CD4-positive, alpha-beta T cell treated with Interleukin-6 for 4 hours (primary cell): Measurements from ENCODE around the gene DGUOK.
A peak's percentile ranks its signal among the peaks of the same experiment; 100 is the strongest.

Experiments used
- DNase-seq: peaks from one replicate; pipeline ENCODE4 v3.0.0-alpha.2; 2020; ENCODE audit warnings: mixed read lengths

DGUOK gene

DNA sequence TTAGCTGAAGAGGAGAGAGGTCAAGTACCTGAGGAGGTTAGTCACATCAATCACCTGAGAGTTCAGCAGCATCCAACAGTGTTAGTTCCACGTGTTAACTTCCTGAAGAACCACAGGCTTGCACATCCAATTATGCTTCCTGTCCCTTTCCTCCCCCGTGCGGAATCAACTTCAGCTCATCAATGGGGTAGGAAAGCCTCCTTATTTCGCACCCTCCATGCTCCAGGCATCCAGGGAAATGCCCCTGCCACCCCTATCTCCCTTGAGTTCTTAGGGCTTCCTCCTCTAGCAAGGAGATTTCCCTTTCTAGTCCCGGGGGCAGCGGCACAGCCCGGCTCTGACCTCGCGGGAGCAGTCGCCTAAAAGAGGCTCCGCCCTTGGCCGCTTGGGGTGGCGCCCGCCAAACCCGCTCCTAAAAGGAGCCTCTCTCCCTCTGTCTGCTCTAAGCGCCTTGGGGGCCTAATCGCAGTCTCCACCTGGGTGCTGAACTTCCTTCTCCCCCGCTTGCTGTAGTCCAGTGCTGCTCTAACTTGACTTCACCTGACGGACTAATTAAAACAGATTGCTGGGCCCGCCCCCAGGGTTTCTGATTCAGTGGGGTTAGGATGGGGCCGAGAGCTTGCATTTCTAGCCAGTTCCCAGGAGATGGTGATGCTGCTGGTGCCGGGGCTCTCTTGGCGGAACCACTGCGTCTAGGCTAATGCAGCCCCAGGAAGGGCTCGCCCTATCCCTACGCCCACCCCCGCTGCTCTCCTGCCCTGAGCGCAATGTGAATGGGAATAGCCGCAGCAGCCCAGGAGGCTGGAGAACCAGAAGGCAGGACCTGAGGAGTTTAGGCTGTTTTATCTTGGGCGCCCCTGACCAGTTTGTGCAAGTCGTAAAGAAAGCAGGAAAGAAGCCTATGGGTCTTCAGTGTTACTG is 54.7 kb downstream of the DGUOK start:
- peak; percentile 40 for DNase-seq

DNA sequence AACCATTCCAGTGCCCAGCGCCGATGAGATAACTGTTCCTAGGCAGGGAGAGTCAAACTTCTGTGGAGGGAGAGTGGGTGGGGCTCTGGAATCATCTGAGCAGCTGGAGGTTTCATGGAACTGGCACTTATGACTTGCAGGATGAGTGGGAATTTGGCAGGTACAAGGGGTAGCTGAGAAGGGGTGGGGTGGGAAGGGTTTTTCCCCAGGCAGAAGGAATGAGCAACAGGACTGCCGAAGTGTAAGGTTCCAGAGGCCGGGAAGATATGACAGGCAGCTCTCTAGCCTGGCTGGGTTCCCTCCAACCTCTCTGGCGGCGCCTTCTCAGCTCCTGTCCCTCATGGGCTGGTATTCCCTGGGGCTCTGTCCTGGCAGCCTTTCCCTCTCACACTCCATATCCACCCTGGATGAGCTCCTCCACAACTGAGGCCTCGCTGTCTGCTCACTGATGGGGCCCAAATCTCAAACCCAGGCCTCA is 55.5 kb downstream of the DGUOK start:
- no peak for DNase-seq

DNA sequence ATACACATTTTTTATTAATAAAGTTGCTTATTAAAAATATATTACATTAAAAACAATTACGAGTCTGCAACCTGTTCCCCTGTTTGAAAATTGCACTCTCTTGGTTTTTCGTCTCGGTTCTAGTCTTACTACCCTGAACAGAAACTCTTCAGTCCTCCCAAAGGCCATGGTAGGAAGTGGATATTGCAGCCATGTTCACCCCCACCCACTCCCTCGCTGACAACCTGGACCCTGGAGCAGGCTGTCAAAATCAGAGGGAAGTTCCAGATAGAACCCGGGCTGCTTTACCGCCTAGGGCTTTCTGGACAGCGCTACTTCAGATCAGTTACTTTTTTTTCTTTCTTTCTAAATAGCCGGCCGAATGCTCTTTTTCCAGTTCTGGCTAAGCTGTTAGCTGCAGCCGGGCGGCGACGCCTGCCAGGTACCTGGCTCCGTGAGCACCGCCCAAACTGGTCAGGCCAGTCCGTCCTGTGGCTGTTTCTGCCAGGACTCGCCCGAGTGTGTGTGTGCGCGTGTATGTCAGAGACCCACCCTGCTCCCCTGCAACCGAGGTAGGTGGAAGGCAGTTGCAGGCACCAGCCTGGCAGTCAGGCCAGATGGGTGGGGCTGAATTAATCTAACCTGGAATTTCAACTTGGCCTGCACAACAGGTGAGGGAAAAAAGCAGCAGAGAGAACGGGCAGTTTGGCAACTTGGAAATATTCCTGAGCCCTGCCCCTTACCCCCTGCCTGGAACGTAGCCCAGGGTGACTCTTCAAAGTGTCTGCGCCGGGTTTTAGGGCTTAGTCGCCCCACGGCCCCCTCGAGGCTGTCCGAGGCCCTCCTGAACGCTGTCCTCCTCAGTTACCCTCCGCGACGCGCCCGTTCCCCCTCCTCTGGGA is 56.9 kb downstream of the DGUOK start:
- DNase-seq = no peak

DNA sequence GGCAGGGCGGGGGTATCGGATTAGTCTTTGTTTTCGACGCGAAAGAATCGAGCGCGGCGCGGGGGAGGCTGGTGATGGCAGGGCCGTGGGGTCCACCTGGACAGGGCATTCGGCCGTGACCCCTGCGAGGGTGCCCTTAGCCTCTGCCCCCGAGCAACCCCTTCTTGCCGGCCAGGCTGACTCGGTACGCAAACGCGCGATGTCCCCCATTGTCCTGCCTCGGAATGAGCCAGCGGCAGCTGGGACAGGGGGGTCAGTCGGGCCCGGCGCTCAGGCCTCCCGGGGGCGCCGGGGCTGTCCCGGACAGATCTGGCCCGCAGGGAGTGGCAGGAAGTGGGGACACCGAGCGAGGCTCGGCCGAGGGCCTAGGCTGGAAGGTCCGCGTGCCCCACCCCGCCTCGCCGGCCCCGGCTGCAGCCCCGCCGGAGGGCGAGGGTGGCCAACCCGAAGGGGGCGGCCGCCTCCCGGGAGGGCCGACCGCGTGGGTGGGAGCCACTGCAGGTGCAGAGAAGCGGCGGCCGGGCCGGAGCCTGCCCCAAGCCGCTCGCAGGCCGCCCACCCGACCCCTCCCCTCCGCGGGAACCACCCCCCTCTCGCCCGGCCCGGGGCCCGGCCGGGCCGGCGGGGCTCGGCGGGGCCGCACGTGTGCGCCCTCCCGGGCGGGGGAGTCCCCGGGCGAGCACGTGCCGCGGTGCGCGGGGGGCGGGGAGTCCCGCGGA is 57.7 kb downstream of the DGUOK start, which contains the start of gene TET3:
Gene TET3 (plus strand): TSS at position 708 of the 719 bp plus-strand sequence. CDS start 1,494 bp downstream, outside the sequence.
- DNase-seq = peak; percentile 45

DNA sequence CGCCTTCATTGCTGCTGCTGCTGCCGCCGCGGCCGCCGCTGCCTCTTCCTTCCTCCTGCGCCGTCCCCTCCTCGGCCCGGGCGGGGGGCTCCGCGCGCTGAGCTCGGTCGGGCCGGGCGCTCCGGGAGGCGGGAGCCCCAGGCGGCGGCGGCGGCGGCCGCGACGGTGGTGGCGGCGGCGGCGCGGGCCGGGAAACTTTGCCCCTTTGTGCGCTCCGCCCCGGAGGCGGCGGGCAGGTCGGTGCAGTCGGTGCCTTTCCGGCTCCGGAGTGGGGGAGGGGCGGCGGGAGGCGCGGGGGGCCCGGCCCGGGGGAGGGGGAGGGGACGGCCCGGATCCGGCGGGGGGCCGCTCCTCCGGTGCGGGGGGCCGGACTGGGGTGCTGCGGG is 58.2 kb downstream of the DGUOK start:
- peak; percentile 79 for DNase-seq

DNA sequence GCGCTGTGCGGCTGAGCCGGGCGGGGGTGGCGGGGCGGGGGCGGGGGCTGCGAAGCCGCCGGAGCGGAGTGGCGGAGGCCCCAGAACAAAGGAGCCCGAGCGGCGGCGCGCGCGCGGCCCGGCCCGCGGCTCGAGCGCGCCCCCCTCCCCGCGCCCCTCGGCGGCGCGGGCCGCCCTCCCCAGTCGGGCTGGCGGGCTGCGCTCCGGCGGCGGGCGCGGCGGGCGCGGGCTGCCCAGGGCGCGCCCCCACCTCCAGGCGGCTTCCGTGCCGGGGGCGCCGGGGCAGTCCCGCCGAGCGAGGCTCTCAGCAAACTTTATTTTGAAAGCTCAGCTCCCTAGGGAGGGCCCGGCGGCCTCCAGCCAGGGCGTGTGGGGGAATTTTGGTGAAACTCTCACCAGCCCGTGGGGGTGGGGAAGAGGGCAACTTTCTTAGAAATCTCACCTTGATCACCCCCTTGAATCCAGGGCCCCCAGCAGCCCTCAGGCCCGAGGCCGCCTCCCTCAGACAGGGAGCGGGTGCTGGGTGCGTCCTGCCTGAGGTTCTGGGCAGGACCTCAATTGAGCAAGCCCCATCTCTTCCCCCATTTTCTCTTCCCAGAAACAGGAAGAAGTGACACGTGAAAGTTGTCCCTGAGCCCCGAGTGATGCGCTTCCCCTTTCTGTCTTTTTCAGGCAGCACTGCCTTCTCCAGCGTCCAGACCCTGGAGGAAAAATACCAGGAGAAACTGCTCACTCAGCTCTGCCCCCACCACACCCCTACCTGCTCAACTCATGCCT is 58.8 kb downstream of the DGUOK start:
- no peak for DNase-seq

DNA sequence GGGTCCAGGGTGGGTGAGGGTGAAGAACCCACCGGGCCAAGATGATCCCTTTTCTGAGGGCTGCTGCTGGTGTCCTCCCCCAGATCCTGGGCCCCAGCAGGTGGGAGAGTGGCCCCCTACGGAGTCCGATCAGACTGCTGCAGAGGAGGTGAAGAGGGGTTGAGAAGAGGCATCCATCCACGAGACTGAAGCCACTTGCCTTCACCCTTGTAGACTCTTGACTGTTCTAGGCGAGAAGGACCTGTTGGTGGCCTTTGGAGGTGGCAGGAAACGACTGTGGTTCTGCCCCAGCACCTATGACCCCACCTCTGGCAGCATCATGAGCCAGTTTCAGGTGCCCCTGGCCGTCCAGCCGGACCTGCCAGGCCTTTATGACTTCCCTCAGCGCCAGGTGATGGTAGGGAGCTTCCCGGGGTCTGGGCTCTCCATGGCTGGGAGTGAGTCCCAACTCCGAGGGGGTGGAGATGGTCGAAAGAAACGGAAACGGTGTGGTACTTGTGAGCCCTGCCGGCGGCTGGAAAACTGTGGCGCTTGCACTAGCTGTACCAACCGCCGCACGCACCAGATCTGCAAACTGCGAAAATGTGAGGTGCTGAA is 59.5 kb downstream of the DGUOK start:
- peak; percentile 55 for DNase-seq

DNA sequence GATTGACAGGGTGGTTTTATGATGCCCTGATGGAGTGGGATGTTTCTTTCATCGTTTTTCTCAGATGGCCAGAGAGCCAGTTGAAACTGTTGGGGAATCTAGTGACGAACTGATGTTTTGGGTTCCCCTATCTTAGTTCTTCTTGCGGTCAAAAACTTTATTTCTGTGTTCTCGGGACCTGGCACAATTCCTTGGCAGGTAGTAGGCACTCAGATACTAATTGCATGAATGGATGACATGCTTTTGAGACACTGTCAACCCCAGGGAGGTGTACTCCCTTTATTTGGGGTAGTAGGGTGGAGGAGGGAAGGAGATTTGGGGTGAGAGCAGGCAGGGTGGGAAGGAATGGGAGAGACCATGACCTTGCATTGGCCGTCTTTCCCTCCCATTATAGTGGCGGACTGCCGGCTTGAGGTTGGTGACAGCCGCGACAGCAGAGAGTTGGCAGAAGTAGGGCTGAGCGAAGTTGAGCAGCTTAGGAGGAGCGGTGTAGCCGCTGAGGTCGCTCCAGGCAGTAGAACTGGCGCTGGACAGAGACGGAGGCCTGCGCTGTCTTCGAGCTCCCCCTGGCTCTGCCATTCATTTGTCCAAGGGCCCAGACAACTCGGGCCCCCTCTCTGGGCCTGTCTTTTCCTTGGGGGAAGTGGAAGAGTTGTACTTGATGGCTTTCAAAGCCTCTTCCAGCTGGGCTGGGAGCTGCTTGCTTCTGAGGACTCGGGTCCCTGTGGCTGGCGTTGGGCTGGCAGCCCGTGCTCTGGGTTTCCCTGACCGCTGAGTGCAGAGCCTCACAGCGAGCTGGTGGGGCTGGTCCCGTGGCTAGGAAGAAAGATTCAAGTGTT is 60.6 kb downstream of the DGUOK start:
- DNase-seq = peak; percentile 67

DNA sequence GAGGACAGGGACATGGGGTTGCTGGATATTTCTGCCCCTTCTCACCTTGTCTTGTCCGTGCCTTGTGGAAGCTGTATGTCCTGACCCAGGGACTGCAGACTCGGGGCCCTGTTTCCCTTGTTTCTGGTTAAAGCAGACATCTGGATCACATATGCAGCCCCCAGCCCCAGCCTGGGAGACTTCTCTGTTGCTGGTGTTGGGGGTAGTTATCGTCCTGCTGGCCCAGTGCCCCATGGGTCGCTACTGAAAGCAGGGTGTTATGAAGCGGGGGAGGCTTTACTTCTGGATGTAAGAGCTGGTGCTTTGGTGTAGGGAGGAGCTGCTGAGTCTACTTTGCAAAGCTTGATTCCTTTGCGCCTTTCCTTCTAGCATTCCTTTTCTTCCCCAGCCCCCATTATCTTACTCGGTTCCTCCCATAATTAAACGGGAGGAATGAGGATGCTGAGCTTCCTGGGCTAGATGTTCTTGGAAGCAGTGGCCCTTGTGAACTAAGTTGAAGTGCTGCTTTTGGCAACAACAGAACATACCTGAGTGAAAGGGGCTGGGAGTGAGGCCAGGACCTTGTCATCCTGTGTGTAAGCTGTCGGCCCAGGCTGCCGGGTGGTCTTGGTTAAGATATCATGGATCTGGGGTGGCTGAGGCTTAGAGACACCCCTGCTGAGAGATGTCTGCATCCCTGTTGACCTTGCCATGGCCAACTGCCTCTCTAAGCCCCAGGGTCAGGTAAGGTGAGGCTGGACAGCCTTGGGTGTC is 61.4 kb downstream of the DGUOK start:
- DNase-seq = no peak

DNA sequence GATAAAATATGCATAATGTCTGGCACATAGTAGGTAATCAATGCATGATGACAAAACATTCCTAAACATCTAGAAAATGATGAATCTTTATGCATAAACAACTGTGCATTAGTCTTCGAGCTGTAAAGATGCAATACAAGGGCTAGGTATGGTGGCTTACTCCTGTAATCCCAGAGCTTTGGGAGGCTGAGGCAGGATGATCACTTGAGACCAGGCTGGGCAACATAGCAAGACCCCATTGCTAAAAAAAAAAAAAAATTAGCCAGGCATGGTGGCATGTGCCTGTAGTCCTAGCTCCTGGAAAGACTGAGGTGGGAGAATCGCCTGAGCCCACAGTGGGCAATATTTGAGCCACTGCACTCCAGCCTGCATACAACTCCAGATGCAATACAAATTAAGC is 63.3 kb downstream of the DGUOK start:
- DNase-seq = no peak

DNA sequence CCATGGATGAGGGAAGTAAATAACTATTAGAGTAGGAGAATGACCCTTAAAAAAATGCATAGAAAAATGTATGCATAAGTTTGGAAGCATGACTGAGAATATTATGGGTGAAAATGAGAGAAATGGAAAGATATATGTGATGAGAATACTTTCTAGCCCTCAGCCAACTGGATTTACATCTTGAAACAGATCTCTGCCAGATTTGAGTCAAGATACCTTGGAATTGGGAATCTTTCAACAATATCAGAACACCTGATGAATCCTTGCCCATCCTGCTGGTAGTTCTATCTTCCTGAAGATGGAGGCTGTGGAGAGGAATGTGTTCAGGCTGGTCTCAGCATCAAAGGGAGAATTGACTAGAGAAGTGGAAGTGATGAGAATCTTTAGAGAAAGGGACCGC is 63.9 kb downstream of the DGUOK start:
- DNase-seq = no peak

DNA sequence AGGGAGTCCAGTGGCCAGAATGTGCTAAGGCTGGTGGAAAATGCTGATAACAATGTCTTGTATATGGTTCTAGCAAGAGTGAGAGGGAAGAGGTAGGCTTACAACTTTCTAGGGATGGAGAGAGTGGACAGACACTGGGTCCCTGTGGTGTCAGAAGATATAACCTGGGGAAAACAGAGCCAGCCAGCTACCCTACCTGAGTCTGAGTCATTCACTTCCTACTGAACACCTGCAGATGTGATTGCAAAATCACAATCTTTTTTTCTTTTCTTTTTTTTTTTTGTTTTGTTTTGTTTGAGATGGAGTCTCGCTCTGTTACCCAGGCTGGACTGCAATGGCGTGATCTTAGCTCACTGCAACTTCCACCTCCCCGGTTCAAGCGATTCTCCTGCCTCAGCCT is 65.4 kb downstream of the DGUOK start:
- DNase-seq = no peak

DNA sequence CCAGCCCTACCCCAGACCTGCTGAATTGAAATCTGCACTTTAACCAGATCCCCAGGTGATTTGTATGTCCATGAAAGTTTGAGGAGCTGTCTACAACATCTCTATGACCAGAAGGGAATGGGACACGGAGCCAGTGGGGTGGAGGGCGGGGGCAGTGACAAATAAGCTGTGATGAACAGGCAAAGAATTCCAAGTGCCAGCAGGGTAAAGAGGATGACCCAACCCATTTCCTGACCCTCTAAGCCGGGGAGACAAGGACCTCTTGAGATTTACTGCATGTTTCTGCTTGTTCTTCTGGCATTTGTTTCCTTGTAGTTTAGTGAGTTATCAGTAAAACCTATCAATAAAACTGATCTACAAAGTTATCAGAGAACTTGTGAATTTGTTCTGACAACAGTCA is 66.7 kb downstream of the DGUOK start:
- no peak for DNase-seq

DNA sequence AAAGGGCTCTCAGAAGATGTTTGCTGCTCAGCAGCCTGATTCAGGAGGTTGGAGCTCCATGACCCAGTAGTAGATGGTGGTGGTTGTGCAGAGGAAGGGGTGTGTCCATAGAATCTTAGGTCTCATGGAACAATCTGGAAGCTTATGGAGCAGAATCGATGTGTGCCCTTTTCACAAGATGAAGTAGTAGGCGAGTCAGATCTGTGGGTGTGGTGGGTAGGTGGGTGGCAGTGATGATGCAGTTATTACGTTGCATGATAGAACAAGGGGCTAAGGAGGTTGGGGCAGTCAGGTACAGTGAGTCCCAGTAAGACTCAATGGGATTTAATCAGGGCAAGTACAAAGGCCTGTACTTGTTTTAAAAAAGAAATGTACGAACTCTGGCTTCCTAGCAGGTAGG is 67.1 kb downstream of the DGUOK start:
- no peak for DNase-seq

DNA sequence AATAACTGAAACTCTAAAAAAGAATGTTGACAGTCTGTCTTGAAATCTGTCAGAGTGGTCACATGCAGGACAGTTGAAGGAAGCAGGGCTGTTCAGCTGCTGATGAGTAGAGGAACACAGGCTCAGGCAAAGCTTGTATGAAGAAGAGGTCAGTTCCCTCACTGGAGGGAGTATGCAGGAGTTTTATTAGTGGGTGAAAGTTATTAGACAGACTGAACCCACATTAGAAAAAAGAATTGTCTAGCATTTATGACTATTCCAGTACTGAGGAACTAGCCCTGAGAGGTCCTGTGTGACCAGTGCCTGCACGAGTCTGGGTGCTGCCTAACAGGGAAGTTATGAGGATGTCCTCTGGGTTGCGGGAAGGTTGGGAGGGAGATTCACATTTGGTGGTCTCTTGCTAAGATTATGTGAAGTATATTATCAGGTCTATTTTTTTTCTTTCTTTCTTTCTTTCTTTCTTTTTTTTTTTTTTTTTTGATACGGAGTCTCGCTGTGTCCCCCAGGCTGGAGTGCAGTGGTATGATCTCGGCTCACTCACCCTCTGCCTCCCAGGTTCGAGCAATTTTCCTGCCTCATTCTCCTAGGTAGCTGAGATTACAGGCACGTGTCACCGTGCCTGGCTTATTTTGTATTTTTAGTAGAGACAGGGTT is 67.6 kb downstream of the DGUOK start:
- no peak for DNase-seq

DNA sequence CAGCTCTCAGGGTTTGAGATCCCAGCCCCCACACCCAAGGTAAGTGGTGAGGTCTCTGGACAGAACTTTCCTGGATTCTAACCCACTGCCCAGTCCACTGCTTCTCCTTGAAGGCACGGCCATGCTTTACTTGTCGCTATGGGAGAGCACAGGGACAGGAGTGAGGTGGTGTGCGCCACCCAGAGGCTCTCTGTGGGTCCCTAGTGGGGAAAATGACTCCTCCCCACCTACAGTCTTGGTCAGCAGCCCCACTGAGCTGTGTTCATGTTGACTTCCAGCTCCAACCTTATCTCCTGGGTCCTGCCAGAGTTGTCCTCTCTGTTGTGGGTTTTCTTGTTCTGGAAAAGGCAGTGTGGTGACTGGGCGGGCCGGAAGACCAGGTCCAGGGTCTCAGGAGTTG is 69.1 kb downstream of the DGUOK start:
- no peak for DNase-seq

DNA sequence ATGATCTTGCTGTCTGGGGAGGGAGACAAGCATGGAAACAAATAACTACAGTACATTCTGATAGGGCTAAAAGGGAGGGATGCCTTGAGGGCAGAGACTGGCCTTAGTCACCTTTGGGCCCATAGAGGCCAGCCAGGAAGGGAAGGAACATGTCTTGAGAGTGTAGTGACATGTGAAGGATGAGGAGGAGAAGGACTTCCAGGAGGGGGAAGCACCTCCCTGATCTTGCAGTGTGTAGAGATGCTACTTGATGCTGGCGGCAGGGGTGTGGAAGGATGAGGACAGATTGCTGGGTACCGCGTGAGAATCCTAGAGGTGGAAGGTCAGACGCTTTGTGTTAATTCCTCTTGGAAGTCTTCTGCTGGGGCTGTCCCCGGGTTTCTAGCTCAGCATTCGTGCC is 71.1 kb downstream of the DGUOK start:
- no peak for DNase-seq

DNA sequence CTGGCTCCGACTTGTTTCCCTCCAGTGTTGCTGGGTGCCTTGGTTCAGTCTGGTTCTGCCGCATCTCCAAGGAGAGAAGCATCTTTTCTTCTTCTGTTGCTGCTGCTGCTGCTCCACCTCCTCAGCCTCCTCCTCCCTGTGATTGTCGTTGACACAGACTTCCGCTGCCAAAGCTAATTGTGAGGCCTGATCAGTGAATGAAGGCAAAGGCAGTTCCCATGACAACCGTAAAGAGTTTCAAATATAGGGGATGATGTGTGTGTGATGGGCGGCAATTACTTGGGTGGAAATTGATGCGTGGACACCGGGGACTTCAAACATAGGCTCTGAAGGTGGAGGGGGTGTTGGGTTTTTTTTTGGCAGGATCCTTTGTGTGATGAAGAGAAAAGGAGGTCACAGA is 71.8 kb downstream of the DGUOK start:
- DNase-seq = peak; percentile 43

DNA sequence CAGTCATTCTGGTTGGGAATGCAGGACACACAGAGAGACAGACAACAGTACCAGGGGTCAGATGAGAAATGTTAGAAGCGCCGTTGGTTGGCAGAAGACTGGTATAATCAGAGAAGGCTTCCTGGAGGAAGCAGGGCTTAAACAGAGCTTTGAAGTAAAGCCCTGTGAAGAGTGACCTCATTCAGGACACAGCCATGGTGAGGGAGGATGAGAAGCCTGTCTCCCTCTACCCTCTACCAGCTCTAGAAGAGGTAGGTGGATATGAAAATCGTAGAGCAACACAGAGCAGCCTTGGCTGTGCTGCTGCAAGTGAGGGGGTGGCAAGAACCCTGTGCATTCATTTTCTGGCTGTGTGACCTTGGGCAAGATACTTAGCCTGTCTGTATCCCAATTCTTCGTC is 72.3 kb downstream of the DGUOK start:
- no peak for DNase-seq
